OCI-LY3 (cell line): ENCODE data around the gene FOXR1.

Source experiments
- H2AFZ ChIP-seq: fragments of 200-600, 300-600 bp; shearing (Covaris generic); 2 replicates; pipeline ENCODE4 v1.6.0; 2014; ENCODE audit warnings: antibody characterized with exemption, low read depth, low read length
- H3K27ac ChIP-seq: fragments of 200-600, 300-600 bp; sonication (generic); 2 replicates; pipeline ENCODE4 v1.5.1; 2014; ENCODE audit warnings: mild to moderate bottlenecking, low read length, moderate library complexity, mixed read lengths
- H3K27me3 ChIP-seq: fragments of 200-600, 300-600 bp; sonication (generic); 2 replicates; pipeline ENCODE4 v1.6.1; 2014; ENCODE audit warnings: low read depth, low read length, mixed read lengths
- H3K36me3 ChIP-seq: fragments of 200-600, 300-600 bp; sonication (generic); replicated peaks from 2 replicates; pipeline ENCODE3; 2014; ENCODE audit warnings: low read depth, low read length, mixed read lengths
- H3K4me1 ChIP-seq: fragments of 300-600, 200-600 bp; sonication (generic); 2 replicates; pipeline ENCODE4 v1.6.1; 2014; ENCODE audit warnings: low read length, mixed read lengths
- H3K4me2 ChIP-seq: fragments of 200-600, 300-600 bp; sonication (generic); 2 replicates; pipeline ENCODE4 v1.6.1; 2014; ENCODE audit warnings: low read length, mixed read lengths
- H3K4me3 ChIP-seq: fragments of 300-600, 200-600 bp; sonication (generic); 2 replicates; pipeline ENCODE4 v1.5.1; 2014; ENCODE audit warnings: antibody characterized with exemption, mild to moderate bottlenecking, low read length, moderate library complexity
- H3K79me2 ChIP-seq: fragments of 300-600, 200-600 bp; shearing (Covaris generic); 2 replicates; pipeline ENCODE4 v1.6.1; 2014; ENCODE audit warnings: mild to moderate bottlenecking, low read length, mixed read lengths
- H3K9ac ChIP-seq: fragments of 300-600, 200-600 bp; shearing (Covaris generic); 2 replicates; pipeline ENCODE4 v1.6.0; 2014; ENCODE audit warnings: mild to moderate bottlenecking, low read length, moderate library complexity
- H3K9me3 ChIP-seq: fragments of 200-600, 300-600 bp; shearing (Covaris generic); 2 replicates; pipeline ENCODE4 v1.6.1; 2014; ENCODE audit warnings: low read length, mixed read lengths; ENCODE audit not compliant: insufficient read depth
- H4K20me1 ChIP-seq: fragments of 200-600, 300-600 bp; sonication (generic); 2 replicates; pipeline ENCODE4 v1.6.1; 2016; ENCODE audit warnings: low read length, mixed read lengths; ENCODE audit not compliant: insufficient read depth
- CTCF ChIP-seq: fragments of 200-600, 300-600 bp; sonication (generic); IDR thresholded peaks from 2 replicates; pipeline ENCODE4 v1.5.1; 2014; ENCODE audit warnings: antibody characterized with exemption, low read length, low read depth
- EZH2phosphoT487 ChIP-seq: fragments of 200-600 bp; shearing (Covaris generic); IDR thresholded peaks from 2 replicates; pipeline ENCODE4 v1.6.1; 2018; ENCODE audit warnings: antibody characterized with exemption, mixed run types, low read depth

Gene FOXR1

GRCh38 chr11:118938491-118939403, 32.8 kb upstream of the FOXR1 start:
- Histone ChIP-seq H3K36me3 (no peaks in the 10 kb centered on the region), H3K4me2 (no peak overlapping the region), H3K4me3 (no peak overlapping the region), H2AFZ (no peak overlapping the region), H3K4me1 (peaks cover 7% of the 10 kb centered on the region), H3K9me3 (no peaks in the 10 kb centered on the region), H3K27ac (no peak overlapping the region), H4K20me1 (no peaks in the 10 kb centered on the region), H3K9ac (no peak overlapping the region), H3K79me2 (no peaks in the 10 kb centered on the region), H3K27me3 (peaks cover 16% of the 10 kb centered on the region)
- TF ChIP-seq EZH2phosphoT487: no peak
- TF ChIP-seq CTCF: no peak

- Histone ChIP-seq H3K9ac (no peak overlapping the region), H3K4me1 (peaks cover 7% of the 10 kb centered on the region), H3K9me3 (no peaks in the 10 kb centered on the region), H3K4me2 (no peak overlapping the region), H3K27me3 (peaks cover 16% of the 10 kb centered on the region), H3K79me2 (no peaks in the 10 kb centered on the region), H3K27ac (no peak overlapping the region), H3K4me3 (no peak overlapping the region), H4K20me1 (no peaks in the 10 kb centered on the region), H3K36me3 (no peaks in the 10 kb centered on the region), H2AFZ (no peak overlapping the region)
- no peak for TF ChIP-seq EZH2phosphoT487
- no peak for TF ChIP-seq CTCF
Observed at GRCh38 chr11:118939404-118939915, 32.1 kb upstream of the FOXR1 start.

DNA sequence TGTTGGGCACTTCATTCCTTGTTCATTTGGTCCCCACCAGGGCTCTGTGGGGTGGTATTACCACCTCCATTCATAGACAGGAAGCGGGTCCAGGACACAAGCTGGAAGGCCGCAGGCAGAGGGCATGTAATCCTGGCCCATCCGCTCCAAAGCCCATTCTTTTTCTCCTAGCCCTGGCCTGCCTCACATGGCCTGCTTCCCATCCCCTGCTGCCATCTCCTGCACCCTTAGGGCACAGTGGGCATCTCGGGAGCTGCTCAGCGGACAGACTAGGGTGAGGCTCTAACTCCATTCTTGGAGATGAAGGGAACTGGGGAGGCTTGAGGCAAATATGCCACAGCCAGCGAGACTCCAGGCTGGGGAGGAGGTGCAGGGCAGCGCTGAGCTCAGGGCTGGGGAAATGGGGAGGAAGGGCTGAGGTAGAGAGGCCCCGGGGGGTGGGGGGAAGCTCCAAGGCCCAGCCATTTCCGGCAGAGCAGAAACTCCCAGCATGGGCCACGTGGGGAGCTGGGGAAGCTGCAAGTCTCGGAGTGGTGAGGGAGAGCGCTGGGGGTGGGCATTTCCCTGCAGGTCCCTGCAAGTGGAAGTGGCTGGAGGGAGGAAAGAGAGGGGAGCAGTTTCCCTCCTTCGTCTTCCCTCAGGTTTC, 31.5 kb upstream of the FOXR1 start:
- Histone ChIP-seq H3K79me2 (no peaks in the 10 kb centered on the region), H3K4me1 (peaks cover 7% of the 10 kb centered on the region), H4K20me1 (no peaks in the 10 kb centered on the region), H3K27ac (no peak overlapping the region), H3K27me3 (peaks cover 16% of the 10 kb centered on the region), H3K9ac (no peak overlapping the region), H3K9me3 (no peaks in the 10 kb centered on the region), H3K36me3 (no peaks in the 10 kb centered on the region), H3K4me3 (no peak overlapping the region), H3K4me2 (no peak overlapping the region), H2AFZ (peak overlapping the region; percentile 59; the same call in 1 of the 2 replicates)
- TF ChIP-seq CTCF (no peak), EZH2phosphoT487 (no peak)

- no peak overlapping the region for H3K4me3 ChIP-seq
- no peaks in the 10 kb centered on the region for H3K36me3 ChIP-seq
- H3K27me3 ChIP-seq: peaks cover 21% of the 10 kb centered on the region; the same call in 1 of the 2 replicates
- no peak for TF ChIP-seq EZH2phosphoT487
- TF ChIP-seq CTCF: no peak
- H4K20me1 ChIP-seq: no peaks in the 10 kb centered on the region
- no peak overlapping the region for H3K27ac ChIP-seq
- no peaks in the 10 kb centered on the region for H3K79me2 ChIP-seq
- no peak overlapping the region for H2AFZ ChIP-seq
- H3K4me2 ChIP-seq: no peak overlapping the region
- no peaks in the 10 kb centered on the region for H3K4me1 ChIP-seq
- no peak overlapping the region for H3K9ac ChIP-seq
- no peaks in the 10 kb centered on the region for H3K9me3 ChIP-seq
Observed at GRCh38 chr11:118947091-118947490, 24.5 kb upstream of the FOXR1 start.
